ENCODE measurements around the gene DEFB128. TPM values are rescaled to one million over a fixed set of nuclear protein-coding genes. Genes with fewer than 3 reads are reported as not detected.

DEFB128 gene
- total RNA-seq (not detected), polyA plus RNA-seq (not detected)

- H3K4me1 ChIP-seq (ENCODE audit: control insufficient read depth in 4 of 4, insufficient read depth in 4 of 4, low read length in 3 of 4), result no peaks in the 10 kb centered on the region
- no peak within 1 kb of the TSS for H3K4me3 ChIP-seq (ENCODE audit: low read depth in 1 of 3, low read length in 3 of 3)
- 58% methylated on average over 7 of the region's 7 CpGs for WGBS
- no peaks in the 10 kb centered on the region for H3K36me3 ChIP-seq (ENCODE audit: control insufficient read depth in 4 of 4, insufficient read depth in 3 of 4, low read depth in 1 of 4, low read length in 3 of 4)
- H3K27ac ChIP-seq (ENCODE audit: low read depth in 1 of 2, low read length in 2 of 2), result no peak within 1 kb of the TSS
- H3K27me3 ChIP-seq (ENCODE audit: control insufficient read depth in 4 of 4, insufficient read depth in 4 of 4, low read length in 3 of 4), result peaks cover 0 to 4% (median 1%) of the 10 kb centered on the region in 4 donors
- H3K9ac ChIP-seq (ENCODE audit: low read depth in 1 of 2, low read length in 2 of 2), result no peak within 1 kb of the TSS
- no peaks in the 10 kb centered on the region for H3K9me3 ChIP-seq (ENCODE audit: control insufficient read depth in 4 of 4, low read length in 3 of 4)
- DNase-seq (ENCODE audit: low spot score), result no peak
- no peak for TF ChIP-seq HNF4A (conservative IDR thresholded peaks at IDR 0.05)
These were observed at the start of gene DEFB128 for GRCh38 chr20:189611-190010. DEFB128 (minus strand) TSS chr20:189711; CDS start chr20:189623, 88 bp downstream.

GRCh38 chr20:237929-238328 is 48.4 kb upstream of the DEFB128 start:
- no peak overlapping the region for H3K9ac ChIP-seq (ENCODE audit: low read depth in 1 of 2, low read length in 2 of 2)
- no peak for DNase-seq (ENCODE audit: low spot score)
- peaks cover 0 to 4% (median 0%) of the 10 kb centered on the region in 4 donors for H3K4me1 ChIP-seq (ENCODE audit: control insufficient read depth in 4 of 4, insufficient read depth in 4 of 4, low read length in 3 of 4)
- no peaks in the 10 kb centered on the region for H3K9me3 ChIP-seq (ENCODE audit: control insufficient read depth in 4 of 4, low read length in 3 of 4)
- H3K4me3 ChIP-seq (ENCODE audit: low read depth in 1 of 3, low read length in 3 of 3), result no peak overlapping the region
- WGBS, result 36% methylated on average over 3 of the region's 3 CpGs
- H3K27me3 ChIP-seq (ENCODE audit: control insufficient read depth in 4 of 4, insufficient read depth in 4 of 4, low read length in 3 of 4), result no peaks in the 10 kb centered on the region
- H3K27ac ChIP-seq (ENCODE audit: low read depth in 1 of 2, low read length in 2 of 2), result no peak overlapping the region
- TF ChIP-seq TAF1 (conservative IDR thresholded peaks at IDR 0.05), result no peak
- no peak for TF ChIP-seq GABPA (IDR thresholded peaks at IDR 0.05 in 1 of 2, conservative IDR thresholded peaks at IDR 0.05 in 1 of 2)
- no peak for TF ChIP-seq JUND (IDR thresholded peaks at IDR 0.05)
- TF ChIP-seq FOXA2 (IDR thresholded peaks at IDR 0.05), result no peak
- TF ChIP-seq ZBTB33 (IDR thresholded peaks at IDR 0.05), result no peak
- TF ChIP-seq RXRA (IDR thresholded peaks at IDR 0.05), result no peak
- no peak for TF ChIP-seq NR2F2 (IDR thresholded peaks at IDR 0.05)
- no peak for TF ChIP-seq FOXA1 (IDR thresholded peaks at IDR 0.05)
- TF ChIP-seq ATF3 (IDR thresholded peaks at IDR 0.05), result no peak
- no peaks in the 10 kb centered on the region for H3K36me3 ChIP-seq (ENCODE audit: control insufficient read depth in 4 of 4, insufficient read depth in 3 of 4, low read depth in 1 of 4, low read length in 3 of 4)

GRCh38 chr20:237489-237888 is 48.0 kb upstream of the DEFB128 start:
- whole genome bisulfite sequencing, result 73% methylated on average over 4 of the region's 4 CpGs
- no peak overlapping the region for H3K27ac ChIP-seq (ENCODE audit: low read depth in 1 of 2, low read length in 2 of 2)
- no peak overlapping the region for H3K4me3 ChIP-seq (ENCODE audit: low read depth in 1 of 3, low read length in 3 of 3)
- no peak overlapping the region for H3K9ac ChIP-seq (ENCODE audit: low read depth in 1 of 2, low read length in 2 of 2)
- peaks cover 0 to 4% (median 0%) of the 10 kb centered on the region in 4 donors for H3K4me1 ChIP-seq (ENCODE audit: control insufficient read depth in 4 of 4, insufficient read depth in 4 of 4, low read length in 3 of 4)
- no peak for TF ChIP-seq CTCF (IDR thresholded peaks at IDR 0.05; ENCODE audit: low read depth, low read length, missing input control)
- no peak for TF ChIP-seq TAF1 (conservative IDR thresholded peaks at IDR 0.05)
- TF ChIP-seq REST (IDR thresholded peaks at IDR 0.05), result no peak
- no peak for TF ChIP-seq NR2F2 (IDR thresholded peaks at IDR 0.05)
- no peak for TF ChIP-seq MAX (IDR thresholded peaks at IDR 0.05)
- TF ChIP-seq SP1 (IDR thresholded peaks at IDR 0.05), result no peak
- no peak for TF ChIP-seq RXRA (IDR thresholded peaks at IDR 0.05)
- TF ChIP-seq FOXA1 (IDR thresholded peaks at IDR 0.05), result no peak
- TF ChIP-seq GABPA (IDR thresholded peaks at IDR 0.05 in 1 of 2, conservative IDR thresholded peaks at IDR 0.05 in 1 of 2), result no peak
- TF ChIP-seq FOXA2 (IDR thresholded peaks at IDR 0.05), result no peak
- no peak for TF ChIP-seq YY1 (IDR thresholded peaks at IDR 0.05)
- no peak for TF ChIP-seq JUND (IDR thresholded peaks at IDR 0.05)
- TF ChIP-seq ATF3 (IDR thresholded peaks at IDR 0.05), result no peak
- no peak for TF ChIP-seq RAD21 (IDR thresholded peaks at IDR 0.05)
- no peak for TF ChIP-seq HNF4G (IDR thresholded peaks at IDR 0.05)
- no peak for TF ChIP-seq HNF4A (conservative IDR thresholded peaks at IDR 0.05)
- TF ChIP-seq ZBTB33 (IDR thresholded peaks at IDR 0.05), result no peak
- H3K36me3 ChIP-seq (ENCODE audit: control insufficient read depth in 4 of 4, insufficient read depth in 3 of 4, low read depth in 1 of 4, low read length in 3 of 4), result no peaks in the 10 kb centered on the region
- no peaks in the 10 kb centered on the region for H3K9me3 ChIP-seq (ENCODE audit: control insufficient read depth in 4 of 4, low read length in 3 of 4)
- no peak for DNase-seq (ENCODE audit: low spot score)
- no peaks in the 10 kb centered on the region for H3K27me3 ChIP-seq (ENCODE audit: control insufficient read depth in 4 of 4, insufficient read depth in 4 of 4, low read length in 3 of 4)
